B cell (primary cell): Measurements from ENCODE around the gene PTCD3. TPM values are rescaled to one million over a fixed set of nuclear protein-coding genes. Genes with fewer than 3 reads are reported as not detected.

Experiments
- ATAC-seq: fragments of 200-7000 bp; cut with Tn5 transposase; one replicate; pipeline ENCODE4 v1.10.0; 2021; ENCODE audit warnings: low read depth, mild to moderate bottlenecking, moderate number of reproducible peaks, moderate library complexity
- CTCF ChIA-PET: fragments of 350-600 bp; sonication (Branson Sonifier 250); formaldehyde crosslinking; loops from one replicate; lab custom pipeline; 2021; ENCODE audit warnings: antibody characterized with exemption, inconsistent platforms; lab: Charles Lee
- POLR2A ChIA-PET: fragments of 350-600 bp; sonication (Branson Sonifier 250); formaldehyde crosslinking; loops from one replicate; lab custom pipeline; 2021; ENCODE audit warnings: antibody characterized with exemption; lab: Charles Lee
- DNase-seq: peaks from one replicate; pipeline ENCODE4 v3.0.0; 2013
- H2AFZ ChIP-seq: 2 replicates; pipeline ENCODE4 v1.6.1; 2012; ENCODE audit warnings: mild to moderate bottlenecking, low read depth, low read length; ENCODE audit not compliant: insufficient read depth, poor library complexity, severe bottlenecking
- H3K27ac ChIP-seq, 2 donors: 1 replicate in 1 of 2; 2 replicates in 1 of 2; pipeline ENCODE4 v1.5.1; 2012 to 2013; ENCODE audit warnings: low read length in 2 of 2, mild to moderate bottlenecking in 2 of 2, moderate library complexity in 1 of 2
- H3K27me3 ChIP-seq, 4 experiments: fragments of 200-600 bp in 1 of 4; sonication (generic) in 1 of 4; replicated peaks in 1 of 4; 1 replicate in 2 of 4; 2 replicates in 2 of 4; pipeline versions ENCODE4 v1.6.1 to v1.7.0; 2013 to 2016; ENCODE audit warnings: low read length in 3 of 4, mild to moderate bottlenecking in 2 of 4, mixed read lengths in 1 of 4, moderate library complexity in 1 of 4; ENCODE audit not compliant: insufficient read depth in 4 of 4, control insufficient read depth in 3 of 4; ENCODE audit errors: control extremely low read depth in 1 of 4
- H3K36me3 ChIP-seq, 2 experiments: replicated peaks in 1 of 2; 1 replicate in 1 of 2; 2 replicates in 1 of 2; pipeline versions ENCODE4 v1.6.1 to v1.7.1; 2013; ENCODE audit warnings: low read length in 1 of 2; ENCODE audit not compliant: insufficient read depth in 2 of 2, control insufficient read depth in 1 of 2; ENCODE audit errors: control extremely low read depth in 1 of 2, extremely low read depth in 1 of 2
- H3K4me1 ChIP-seq, 2 donors: fragments of 200-600 bp in 1 of 2; sonication (generic) in 1 of 2; 1 replicate in 1 of 2; 2 replicates in 1 of 2; pipeline versions ENCODE4 v1.5.1 to v1.6.1; 2013 to 2017; ENCODE audit warnings: low read length in 2 of 2; ENCODE audit not compliant: control insufficient read depth in 2 of 2, insufficient read depth in 2 of 2
- H3K4me2 ChIP-seq: replicated peaks from 2 replicates; pipeline ENCODE3; 2012; ENCODE audit warnings: mild to moderate bottlenecking, low read depth, low read length; ENCODE audit not compliant: poor library complexity, severe bottlenecking
- H3K4me3 ChIP-seq, 5 experiments: fragments of 200-600 bp in 1 of 5; sonication (generic) in 1 of 5; 1 replicate in 3 of 5; 2 replicates in 2 of 5; pipeline versions ENCODE4 v1.5.1 to v1.7.0; 2011 to 2016; ENCODE audit warnings: low read length in 4 of 5, mild to moderate bottlenecking in 4 of 5, low read depth in 2 of 5, control low read depth in 1 of 5, moderate library complexity in 1 of 5; ENCODE audit not compliant: insufficient read depth in 1 of 5; ENCODE audit errors: control extremely low read depth in 1 of 5, extremely low read depth in 1 of 5
- H3K79me2 ChIP-seq: fragments of 200-600 bp; sonication (generic); one replicate; pipeline ENCODE4 v1.6.0; 2016; ENCODE audit warnings: low read length; ENCODE audit not compliant: control insufficient read depth, insufficient read depth
- H3K9ac ChIP-seq: fragments of 200-600 bp; sonication (generic); 2 replicates; pipeline ENCODE4 v1.6.1; 2017; ENCODE audit warnings: mild to moderate bottlenecking, low read length, moderate library complexity
- H3K9me3 ChIP-seq, 3 donors: one replicate each; pipeline versions ENCODE4 v1.6.1 to v1.7.1; 2013; ENCODE audit warnings: low read length in 2 of 3; ENCODE audit not compliant: control insufficient read depth in 2 of 3, insufficient read depth in 1 of 3; ENCODE audit errors: control extremely low read depth in 1 of 3
- H4K20me1 ChIP-seq: 2 replicates; pipeline ENCODE4 v1.6.0; 2012; ENCODE audit warnings: mild to moderate bottlenecking, low read length; ENCODE audit not compliant: insufficient read depth, control insufficient read depth, poor library complexity, severe bottlenecking
- H3K27ac Mint-ChIP-seq: one replicate; pipeline ENCODE4 v1.8.0; 2021; ENCODE audit warnings: mixed read lengths
- H3K27me3 Mint-ChIP-seq: one replicate; pipeline ENCODE4 v1.8.0; 2021; ENCODE audit warnings: mixed read lengths
- H3K4me1 Mint-ChIP-seq: one replicate; pipeline ENCODE4 v1.8.0; 2021; ENCODE audit warnings: mixed read lengths
- H3K4me3 Mint-ChIP-seq: one replicate; pipeline ENCODE4 v1.8.0; 2021; ENCODE audit warnings: mixed read lengths
- H3K9me3 Mint-ChIP-seq: one replicate; pipeline ENCODE4 v1.8.0; 2022; ENCODE audit warnings: mixed read lengths; ENCODE audit not compliant: insufficient read depth
- CTCF ChIP-seq: fragments of 200-600 bp; IDR thresholded peaks from one replicate; pipeline ENCODE4 v1.8.0; 2022; ENCODE audit warnings: antibody characterized with exemption, mild to moderate bottlenecking
- EZH2 ChIP-seq: IDR thresholded peaks from 2 replicates; pipeline ENCODE4 v1.6.1; 2012; ENCODE audit warnings: borderline replicate concordance, low read depth, mild to moderate bottlenecking, moderate library complexity, low read length; ENCODE audit not compliant: insufficient read depth, poor library complexity, severe bottlenecking
- WGBS: methylation state at CpG from one replicate; pipeline ENCODE4 v1.1.5; 2013; ENCODE audit warnings: missing lambda C conversion rate; ENCODE audit not compliant: insufficient coverage; 5-methylcytosine and 5-hydroxymethylcytosine counted together
- intact Hi-C: fragments of 100-400 bp; cut with micrococcal nuclease; formaldehyde crosslinking; loops from one replicate; pipeline ENCODE4 v1.10.0; 2022
- polyA plus RNA-seq: library from polyadenylated mRNA; depleted of rRNA; stranded (reverse); fragments of >200 nt; gene quantifications from 2 replicates; pipeline ENCODE4 v1.2.3, GENCODE V29; 2012
- total RNA-seq, 2 donors: library from RNA; stranded (reverse); fragments of 120-200 nt in 1 of 2; gene quantifications; 1 replicate in 1 of 2; 2 replicates in 1 of 2; pipeline versions ENCODE4 v1.2.3 to v1.2.4, GENCODE V29; 2013 to 2022

Gene PTCD3
- total and polyA plus RNA-seq, 2 donors (not counting 1 experiment from before 2014, with no cell fraction given): 61.4 to 174 TPM

- no peak overlapping the region for H3K4me3 Mint-ChIP-seq
- Histone ChIP-seq H3K4me1 (peaks cover 22 to 35% of the 10 kb centered on the region in 2 donors), H2AFZ (no peak overlapping the region), H4K20me1 (no peaks in the 10 kb centered on the region), H3K4me3 (no peak overlapping the region), H3K27ac (peak overlapping the region in 1 of 2 donors; percentile 88), H3K79me2 (no peaks in the 10 kb centered on the region), H3K9ac (no peak overlapping the region), H3K9me3 (no peaks in the 10 kb centered on the region), H3K27me3 (no peaks in the 10 kb centered on the region), H3K36me3 (peaks cover 0 to 47% of the 10 kb centered on the region in 2 experiments), H3K4me2 (peak overlapping the region; percentile 50)
- TF ChIP-seq CTCF: peak; percentile 36
- TF ChIP-seq EZH2: no peak
- peaks cover 37% of the 10 kb centered on the region for H3K4me1 Mint-ChIP-seq
- H3K27ac Mint-ChIP-seq: peak overlapping the region; percentile 62
- no peaks in the 10 kb centered on the region for H3K9me3 Mint-ChIP-seq
- peak; percentile 32 for ATAC-seq
- CTCF ChIA-PET: interaction anchor here (0.5 to 13.2 kb wide), 40 partner anchors 10 to 362 kb away, joined by 3 to 528 read pairs (median 5); partner anchors contain the start of genes KDM3A, POLR1A, PTCD3 and ST3GAL5
- 75% methylated on average over 3 of the region's 7 CpGs for WGBS
- intact Hi-C loops: no loop called here
- POLR2A ChIA-PET: interaction anchor here (0.7 kb wide), 2 partner anchors 228 to 251 kb away, joined by 3 read pairs; no protein-coding TSS in a partner anchor
- DNase-seq: peak; percentile 70
- H3K27me3 Mint-ChIP-seq: no peaks in the 10 kb centered on the region
These were observed 27.1 kb upstream of the PTCD3 start for GRCh38 chr2:86078774-86079545.
